Fibroblast of lung (primary cell): ENCODE data around the gene IL36RN. TPM values are rescaled to one million over a fixed set of nuclear protein-coding genes. Genes with fewer than 3 reads are reported as not detected.

Source experiments
- DNase-seq, 2 donors: peaks; one replicate each; pipeline versions ENCODE4 v3.0.0 to v3.0.0-alpha.2; 2010; ENCODE audit warnings: low read depth in 2 of 2
- H2AFZ ChIP-seq: 2 replicates; pipeline ENCODE4 v1.5.1; 2012; ENCODE audit warnings: low read length, control low read depth, inconsistent platforms
- H3K27ac ChIP-seq: 2 replicates; pipeline ENCODE4 v1.5.1; 2011; ENCODE audit warnings: low read length, control low read depth; ENCODE audit not compliant: insufficient read depth
- H3K27me3 ChIP-seq: 2 replicates; pipeline ENCODE4 v1.5.1; 2011; ENCODE audit warnings: mild to moderate bottlenecking, low read length; ENCODE audit not compliant: control insufficient read depth, insufficient read depth
- H3K36me3 ChIP-seq: 2 replicates; pipeline ENCODE4 v1.5.1; 2011; ENCODE audit warnings: low read length; ENCODE audit not compliant: control insufficient read depth, insufficient read depth
- H3K4me1 ChIP-seq: 2 replicates; pipeline ENCODE4 v1.5.1; 2011; ENCODE audit warnings: low read length; ENCODE audit not compliant: control insufficient read depth, insufficient read depth; ENCODE audit errors: extremely low read depth
- H3K4me2 ChIP-seq: 2 replicates; pipeline ENCODE4 v1.5.1; 2011; ENCODE audit warnings: low read length, control low read depth; ENCODE audit not compliant: insufficient read depth; ENCODE audit errors: extremely low read depth
- H3K4me3 ChIP-seq, 4 experiments: fragments of 200-600 bp in 1 of 4; sonication (generic) in 1 of 4; replicated peaks in 1 of 4; 2 replicates each; pipeline ENCODE4 v1.5.1; 2011 to 2016; ENCODE audit warnings: low read length in 4 of 4, low read depth in 3 of 4, mild to moderate bottlenecking in 3 of 4, control low read depth in 2 of 4, inconsistent platforms in 1 of 4, mixed read lengths in 1 of 4; ENCODE audit not compliant: insufficient read depth in 1 of 4; ENCODE audit errors: control extremely low read depth in 1 of 4
- H3K79me2 ChIP-seq: 2 replicates; pipeline ENCODE4 v1.5.1; 2012; ENCODE audit warnings: mild to moderate bottlenecking, low read length, inconsistent platforms; ENCODE audit not compliant: control insufficient read depth, insufficient read depth
- H3K9ac ChIP-seq: 2 replicates; pipeline ENCODE4 v1.5.1; 2011; ENCODE audit warnings: mild to moderate bottlenecking, low read length, control low read depth; ENCODE audit not compliant: insufficient read depth
- H3K9me3 ChIP-seq: 2 replicates; pipeline ENCODE4 v1.5.1; 2012; ENCODE audit warnings: low read depth, low read length; ENCODE audit not compliant: control insufficient read depth, insufficient read depth
- H4K20me1 ChIP-seq: 2 replicates; pipeline ENCODE4 v1.5.1; 2011; ENCODE audit warnings: low read length; ENCODE audit not compliant: control insufficient read depth, insufficient read depth; ENCODE audit errors: extremely low read depth
- CTCF ChIP-seq, 2 donors: IDR thresholded peaks in 1 of 2; conservative IDR thresholded peaks in 1 of 2; 1 replicate in 1 of 2; 2 replicates in 1 of 2; pipeline ENCODE4 v1.5.1; 2011 to 2012; ENCODE audit warnings: low read length in 2 of 2, control low read depth in 1 of 2, inconsistent platforms in 1 of 2, low read depth in 1 of 2, mild to moderate bottlenecking in 1 of 2
- EZH2 ChIP-seq: IDR thresholded peaks from 2 replicates; pipeline ENCODE4 v1.5.1; 2012; ENCODE audit warnings: low read length, control low read depth, mild to moderate bottlenecking; ENCODE audit errors: missing control alignments
- polyA plus RNA-seq, 2 donors: library from polyadenylated mRNA; depleted of rRNA in 1 of 2; stranded (reverse) in 1 of 2; unstranded in 1 of 2; fragments of >200 nt; gene quantifications; 2 replicates each; pipeline ENCODE4 v1.2.1, GENCODE V29; 2011 to 2012; ENCODE audit warnings: missing spikeins in 1 of 2
- total RNA-seq: library from RNA; depleted of rRNA; stranded (reverse); fragments of >200 nt; gene quantifications from 2 replicates; pipeline ENCODE4 v1.2.1, GENCODE V29; 2014

IL36RN gene
- total and polyA plus RNA-seq, 2 donors (not counting 1 experiment from before 2014, with no cell fraction given): not detected

GRCh38 chr2:113068249-113068648 lies 9.3 kb downstream of the IL36RN start:
- Histone ChIP-seq H2AFZ (no peak overlapping the region), H3K27ac (no peak overlapping the region), H3K36me3 (no peaks in the 10 kb centered on the region), H3K4me2 (no peak overlapping the region), H3K4me1 (no peaks in the 10 kb centered on the region), H3K9ac (no peak overlapping the region), H4K20me1 (no peaks in the 10 kb centered on the region), H3K27me3 (no peaks in the 10 kb centered on the region), H3K4me3 (no peak overlapping the region), H3K79me2 (no peaks in the 10 kb centered on the region), H3K9me3 (no peaks in the 10 kb centered on the region)
- TF ChIP-seq EZH2: no peak
- TF ChIP-seq CTCF (conservative IDR thresholded peaks at IDR 0.05 in 1 of 2, IDR thresholded peaks at IDR 0.05 in 1 of 2; ENCODE audit: low read depth in 1 of 2, low read length in 2 of 2): no peak
- DNase-seq: no peak

DNA sequence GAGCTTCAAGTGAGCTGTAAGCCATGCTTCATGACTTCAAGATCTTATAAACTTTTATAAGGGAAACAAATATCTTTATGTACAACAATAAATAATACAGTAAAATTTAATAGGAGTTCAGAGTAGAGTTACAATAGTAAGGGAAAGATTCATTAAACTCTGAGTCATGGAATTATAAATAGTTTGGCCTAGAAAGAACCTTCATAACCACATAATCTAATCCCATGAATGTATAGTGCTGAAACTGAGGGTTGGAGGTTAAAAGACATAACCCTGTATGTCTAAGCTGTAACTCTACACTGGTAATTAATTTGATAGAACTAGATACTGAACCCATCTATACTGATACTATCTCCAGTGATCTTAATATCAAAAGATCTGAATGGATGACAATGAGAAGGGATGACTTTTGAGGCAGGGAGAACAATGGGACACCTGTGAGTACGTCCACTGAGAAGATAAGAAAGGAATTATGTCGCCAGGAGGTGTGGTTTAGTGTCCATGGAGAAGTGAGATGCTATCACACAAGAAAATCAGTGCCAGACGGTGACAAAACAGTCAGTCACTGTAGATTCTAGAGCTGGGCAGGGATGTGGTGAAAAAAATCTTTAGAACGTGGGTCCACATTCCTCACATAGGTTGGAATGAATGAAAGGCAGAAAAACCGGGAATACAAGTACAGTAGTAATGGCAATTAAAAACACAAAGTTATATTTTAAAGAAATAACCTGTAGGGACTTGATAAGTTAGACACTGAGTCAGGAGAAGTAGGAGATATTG lies 9.9 kb downstream of the IL36RN start:
- Histone ChIP-seq H2AFZ (no peak overlapping the region), H3K36me3 (no peaks in the 10 kb centered on the region), H3K4me3 (no peak overlapping the region), H4K20me1 (no peaks in the 10 kb centered on the region), H3K4me1 (no peaks in the 10 kb centered on the region), H3K9ac (no peak overlapping the region), H3K27me3 (peaks cover under 1% of the 10 kb centered on the region), H3K27ac (no peak overlapping the region), H3K4me2 (no peak overlapping the region), H3K79me2 (no peaks in the 10 kb centered on the region), H3K9me3 (no peaks in the 10 kb centered on the region)
- no peak for TF ChIP-seq EZH2
- TF ChIP-seq CTCF (conservative IDR thresholded peaks at IDR 0.05 in 1 of 2, IDR thresholded peaks at IDR 0.05 in 1 of 2; ENCODE audit: low read depth in 1 of 2, low read length in 2 of 2): no peak
- DNase-seq: no peak

GRCh38 chr2:113069676-113070605 lies 10.9 kb downstream of the IL36RN start:
- TF ChIP-seq EZH2 (no peak), CTCF (conservative IDR thresholded peaks at IDR 0.05 in 1 of 2, IDR thresholded peaks at IDR 0.05 in 1 of 2; ENCODE audit: low read depth in 1 of 2, low read length in 2 of 2) (no peak)
- no peak overlapping the region for H2AFZ ChIP-seq

More at GRCh38 chr2:113069676-113070605, 10.9 kb downstream of the IL36RN start:
- Histone ChIP-seq H3K9me3 (no peaks in the 10 kb centered on the region), H3K27ac (no peak overlapping the region), H3K79me2 (no peaks in the 10 kb centered on the region), H4K20me1 (no peaks in the 10 kb centered on the region), H3K4me2 (no peak overlapping the region), H3K9ac (no peak overlapping the region), H3K27me3 (peaks cover 2% of the 10 kb centered on the region), H3K36me3 (no peaks in the 10 kb centered on the region), H3K4me3 (no peak overlapping the region), H3K4me1 (no peaks in the 10 kb centered on the region)
- DNase-seq: no peak
